ENCODE measurements around the gene ISL2.
A peak's percentile ranks its signal among the peaks of the same experiment; 100 is the strongest.

Gene ISL2

DNA sequence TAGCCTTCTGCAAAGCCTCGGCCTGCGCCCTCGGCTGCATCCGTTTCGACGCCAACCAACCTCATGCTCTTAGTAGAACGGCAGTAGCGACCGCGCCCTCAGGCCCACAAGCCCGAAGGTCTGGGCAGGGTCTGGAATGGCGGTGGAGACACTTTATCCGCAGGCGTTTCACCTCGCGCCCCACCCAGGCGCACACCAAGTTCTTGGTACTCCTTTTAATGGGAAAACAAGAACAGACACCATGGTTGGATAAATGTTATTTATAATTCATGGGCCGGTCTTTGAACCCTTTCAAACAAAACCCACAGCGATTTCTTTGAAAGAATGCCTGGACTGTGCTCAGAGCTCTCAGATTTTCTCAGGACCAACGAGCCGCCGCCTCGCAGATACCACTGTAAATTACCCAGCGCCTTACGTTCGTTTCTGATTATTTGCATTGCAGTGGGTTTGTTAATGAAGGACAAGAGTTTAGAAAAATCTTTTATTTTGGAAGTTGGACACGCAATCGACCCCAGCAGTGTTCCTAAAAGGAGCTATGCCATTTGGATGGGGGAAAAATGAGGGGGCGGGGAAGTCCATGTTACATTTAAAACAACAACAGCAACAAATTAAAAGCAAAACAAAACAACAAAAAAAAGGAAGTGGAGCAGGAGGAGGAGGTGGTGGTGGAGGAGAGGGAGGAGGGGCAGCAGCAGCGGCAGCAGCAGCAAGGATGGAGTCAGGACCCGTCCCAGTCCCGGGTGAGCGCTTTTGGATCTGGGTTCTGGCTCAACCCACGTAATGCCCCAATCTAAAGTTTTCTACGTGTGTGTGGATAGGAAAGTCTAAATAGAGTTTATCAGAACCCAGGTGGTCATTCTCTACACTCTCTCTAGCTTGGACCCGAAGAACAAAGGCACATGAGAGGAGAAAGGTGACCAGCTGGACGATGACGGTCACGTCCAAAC is 993 bp upstream of the ISL2 start:
- no peaks in the 10 kb centered on the region for H3K36me3 Mint-ChIP-seq
- H3K4me1 Mint-ChIP-seq (ENCODE audit: low read depth): peaks cover 39% of the 10 kb centered on the region
- peaks cover 41% of the 10 kb centered on the region for H3K27me3 Mint-ChIP-seq
- H3K9me3 Mint-ChIP-seq (ENCODE audit: low read depth): no peaks in the 10 kb centered on the region
- H3K27ac Mint-ChIP-seq: no peak overlapping the region
- H3K4me3 Mint-ChIP-seq: peak overlapping the region; percentile 83

DNA sequence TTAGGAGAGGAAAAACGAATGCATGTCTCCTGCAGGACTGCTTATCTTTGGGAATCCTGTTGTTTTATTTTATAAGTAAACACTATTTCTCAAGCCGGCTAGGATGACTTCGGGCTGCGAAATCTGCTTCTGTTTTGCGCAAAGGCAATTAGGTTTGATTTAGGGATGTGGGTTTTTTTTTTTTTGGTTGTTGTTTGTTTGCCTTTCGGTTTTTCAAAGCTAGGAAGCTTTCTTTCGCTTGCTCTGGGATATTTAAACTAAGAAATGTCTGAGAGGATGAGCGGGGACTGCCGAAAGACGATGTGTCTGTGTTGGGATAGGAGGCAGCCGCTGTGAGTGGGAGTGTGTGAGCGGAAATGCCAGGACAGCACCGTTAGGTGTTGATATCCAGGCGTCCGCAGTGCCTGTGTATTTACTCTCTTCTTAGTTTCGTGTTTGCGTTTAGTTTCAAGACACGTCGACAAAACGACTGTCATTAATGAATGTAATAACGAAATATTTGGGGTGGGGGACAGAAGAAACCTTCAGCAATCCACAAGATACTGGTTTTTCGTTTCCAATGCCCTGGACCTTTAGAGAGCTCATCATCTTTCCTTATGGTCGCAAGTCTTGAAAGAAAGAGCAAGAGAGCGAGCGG is 604 bp downstream of the ISL2 start:
- Mint-ChIP-seq H3K4me1 (ENCODE audit: low read depth) (peaks cover 51% of the 10 kb centered on the region), H3K27me3 (peaks cover 42% of the 10 kb centered on the region), H3K27ac (no peak overlapping the region), H3K4me3 (peak overlapping the region; percentile 83), H3K36me3 (no peaks in the 10 kb centered on the region), H3K9me3 (ENCODE audit: low read depth) (no peaks in the 10 kb centered on the region)

DNA sequence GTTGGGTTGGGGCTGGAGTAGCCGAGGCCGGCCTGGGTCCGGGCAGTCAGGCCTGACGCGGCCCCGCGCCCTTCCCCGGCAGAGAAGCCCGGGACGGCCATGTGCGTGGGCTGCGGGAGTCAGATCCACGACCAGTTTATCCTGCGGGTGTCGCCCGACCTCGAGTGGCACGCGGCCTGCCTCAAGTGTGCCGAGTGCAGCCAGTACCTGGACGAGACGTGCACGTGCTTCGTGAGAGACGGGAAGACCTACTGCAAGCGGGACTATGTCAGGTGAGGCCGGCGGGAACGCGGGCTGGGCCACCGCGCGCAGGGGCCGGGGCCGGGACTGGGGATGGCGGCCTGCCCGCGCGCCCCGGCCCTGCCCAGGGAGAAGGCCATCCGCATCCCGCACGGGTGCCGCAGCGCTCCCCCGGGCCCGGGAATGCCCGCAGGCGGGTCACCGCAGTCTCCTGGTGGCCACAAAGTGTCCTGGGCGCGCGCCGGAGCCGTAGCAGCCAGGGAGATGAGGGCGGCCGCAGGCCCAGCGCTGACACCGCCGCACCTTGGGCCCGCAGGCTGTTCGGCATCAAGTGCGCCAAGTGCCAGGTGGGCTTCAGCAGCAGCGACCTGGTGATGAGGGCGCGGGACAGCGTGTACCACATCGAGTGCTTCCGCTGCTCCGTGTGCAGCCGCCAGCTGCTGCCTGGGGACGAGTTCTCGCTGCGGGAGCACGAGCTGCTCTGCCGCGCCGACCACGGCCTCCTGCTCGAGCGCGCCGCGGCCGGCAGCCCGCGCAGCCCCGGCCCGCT is 1.3 kb downstream of the ISL2 start:
- Mint-ChIP-seq H3K4me3 (peak overlapping the region; percentile 83), H3K27me3 (peaks cover 42% of the 10 kb centered on the region), H3K27ac (no peak overlapping the region), H3K36me3 (no peaks in the 10 kb centered on the region), H3K4me1 (ENCODE audit: low read depth) (peaks cover 52% of the 10 kb centered on the region), H3K9me3 (ENCODE audit: low read depth) (no peaks in the 10 kb centered on the region)

DNA sequence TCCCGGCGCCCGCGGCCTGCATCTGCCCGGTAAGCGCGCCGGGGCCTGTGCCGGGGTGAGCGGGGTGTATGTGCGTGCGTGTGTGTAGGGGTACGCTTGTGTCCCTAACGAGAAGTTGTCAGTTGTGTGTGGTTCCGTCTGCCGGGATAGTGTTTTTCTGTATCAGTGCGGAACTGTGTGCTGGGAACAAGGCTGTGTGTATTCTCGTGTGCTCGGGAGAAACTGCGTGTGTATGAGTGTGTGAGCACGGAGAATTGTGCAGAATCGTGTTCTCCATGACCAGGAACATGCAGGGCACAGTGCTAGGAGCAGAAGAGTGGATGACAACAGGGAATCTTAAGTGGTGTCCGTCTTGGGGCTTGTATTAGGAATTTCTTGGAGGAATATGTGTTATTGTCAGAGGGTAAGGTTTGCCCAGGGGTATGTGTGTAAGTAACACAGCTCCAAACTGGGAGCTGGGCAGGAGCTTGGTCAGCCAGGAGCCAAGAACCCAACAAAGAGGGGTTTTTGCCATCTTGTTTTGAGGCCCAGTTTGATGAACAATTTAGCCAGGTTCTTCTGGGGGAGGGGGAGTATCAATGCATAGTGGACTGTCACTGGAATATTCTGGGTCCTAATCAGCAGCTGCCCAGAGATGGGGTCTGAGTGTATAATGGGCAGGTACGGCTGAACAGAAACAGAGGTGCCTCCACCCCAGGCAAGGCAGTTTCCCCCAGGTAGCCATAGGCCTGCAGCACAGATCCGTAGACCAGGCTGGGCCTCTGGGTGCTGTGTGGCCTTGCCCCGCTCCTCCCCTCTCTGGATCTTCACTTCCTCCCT is 2.1 kb downstream of the ISL2 start:
- Mint-ChIP-seq H3K27ac (no peak overlapping the region), H3K27me3 (peaks cover 45% of the 10 kb centered on the region)

DNA sequence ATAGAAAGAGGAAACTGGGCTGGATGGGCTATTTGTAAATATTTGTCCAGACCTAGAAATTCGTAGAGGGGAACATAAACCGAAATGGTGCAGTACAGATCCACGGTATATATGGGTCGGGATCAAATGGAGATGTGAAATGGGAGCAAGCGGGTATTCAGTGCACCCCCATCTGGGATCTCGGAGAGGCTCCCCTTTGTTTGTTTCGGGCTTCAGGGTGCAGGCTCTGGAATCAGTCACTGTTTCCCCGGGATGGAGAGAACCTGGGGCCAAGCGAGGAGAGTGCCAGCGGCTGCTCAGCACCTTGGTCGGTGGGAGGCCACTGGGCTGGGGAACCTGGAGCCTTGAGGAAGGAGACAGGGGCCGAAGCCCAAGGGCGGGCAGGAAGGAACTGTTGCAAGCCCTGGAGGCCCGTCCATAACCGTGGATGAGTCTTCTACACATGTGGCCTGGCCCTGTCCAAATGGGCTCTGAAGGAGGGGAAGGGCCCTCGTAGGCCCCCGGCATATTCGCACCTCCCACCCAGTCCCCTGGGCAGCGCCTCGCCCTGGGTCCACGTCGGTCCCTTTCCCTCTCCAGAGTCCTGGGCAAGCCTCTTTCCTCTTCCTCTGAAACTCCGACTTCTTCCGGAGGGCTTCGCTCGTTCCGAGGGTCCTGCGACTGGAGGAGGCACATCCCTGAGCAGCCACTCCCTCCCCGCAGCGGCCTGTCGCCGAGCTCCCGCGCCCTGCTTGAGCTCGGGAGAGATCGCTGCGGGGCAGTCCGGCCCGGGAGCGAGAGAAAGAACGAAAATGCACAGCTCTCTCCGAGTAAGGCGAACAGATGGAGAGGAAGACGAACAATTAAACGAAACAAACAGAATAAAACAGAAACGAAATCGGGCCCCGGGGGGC is 3.0 kb downstream of the ISL2 start:
- Mint-ChIP-seq H3K9me3 (ENCODE audit: low read depth) (no peaks in the 10 kb centered on the region), H3K27me3 (peaks cover 44% of the 10 kb centered on the region), H3K4me3 (peak overlapping the region; percentile 89), H3K36me3 (no peaks in the 10 kb centered on the region), H3K4me1 (ENCODE audit: low read depth) (peaks cover 52% of the 10 kb centered on the region), H3K27ac (no peak overlapping the region)

More for the DNA sequence above, 2.1 kb downstream of the ISL2 start:
- Mint-ChIP-seq H3K4me1 (ENCODE audit: low read depth) (peaks cover 52% of the 10 kb centered on the region), H3K4me3 (peak overlapping the region; percentile 76), H3K9me3 (ENCODE audit: low read depth) (no peaks in the 10 kb centered on the region), H3K36me3 (no peaks in the 10 kb centered on the region)

DNA sequence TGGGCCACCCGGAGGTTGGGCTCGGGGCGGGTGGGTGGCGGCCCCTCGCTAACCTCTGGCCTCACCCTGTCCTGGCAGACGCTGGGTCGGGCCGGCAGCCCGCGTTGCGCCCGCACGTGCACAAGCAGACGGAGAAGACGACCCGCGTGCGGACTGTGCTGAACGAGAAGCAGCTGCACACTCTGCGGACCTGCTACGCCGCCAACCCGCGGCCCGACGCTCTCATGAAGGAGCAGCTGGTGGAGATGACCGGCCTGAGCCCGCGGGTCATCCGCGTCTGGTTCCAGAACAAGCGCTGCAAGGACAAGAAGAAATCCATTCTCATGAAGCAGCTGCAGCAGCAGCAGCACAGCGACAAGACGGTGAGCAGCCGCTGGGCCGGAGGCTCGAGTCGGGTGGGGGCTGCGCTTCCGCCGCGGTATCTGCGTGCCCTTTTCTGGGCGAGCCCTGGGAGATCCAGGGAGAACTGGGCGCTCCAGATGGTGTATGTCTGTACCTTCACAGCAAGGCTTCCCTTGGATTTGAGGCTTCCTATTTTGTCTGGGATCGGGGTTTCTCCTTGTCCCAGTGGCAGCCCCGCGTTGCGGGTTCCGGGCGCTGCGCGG is 3.7 kb downstream of the ISL2 start:
- no peaks in the 10 kb centered on the region for H3K9me3 Mint-ChIP-seq (ENCODE audit: low read depth)
- H3K4me3 Mint-ChIP-seq: peak overlapping the region; percentile 89
- H3K27me3 Mint-ChIP-seq: peaks cover 46% of the 10 kb centered on the region
- no peak overlapping the region for H3K27ac Mint-ChIP-seq
- H3K36me3 Mint-ChIP-seq: no peaks in the 10 kb centered on the region
- H3K4me1 Mint-ChIP-seq (ENCODE audit: low read depth): peaks cover 51% of the 10 kb centered on the region

DNA sequence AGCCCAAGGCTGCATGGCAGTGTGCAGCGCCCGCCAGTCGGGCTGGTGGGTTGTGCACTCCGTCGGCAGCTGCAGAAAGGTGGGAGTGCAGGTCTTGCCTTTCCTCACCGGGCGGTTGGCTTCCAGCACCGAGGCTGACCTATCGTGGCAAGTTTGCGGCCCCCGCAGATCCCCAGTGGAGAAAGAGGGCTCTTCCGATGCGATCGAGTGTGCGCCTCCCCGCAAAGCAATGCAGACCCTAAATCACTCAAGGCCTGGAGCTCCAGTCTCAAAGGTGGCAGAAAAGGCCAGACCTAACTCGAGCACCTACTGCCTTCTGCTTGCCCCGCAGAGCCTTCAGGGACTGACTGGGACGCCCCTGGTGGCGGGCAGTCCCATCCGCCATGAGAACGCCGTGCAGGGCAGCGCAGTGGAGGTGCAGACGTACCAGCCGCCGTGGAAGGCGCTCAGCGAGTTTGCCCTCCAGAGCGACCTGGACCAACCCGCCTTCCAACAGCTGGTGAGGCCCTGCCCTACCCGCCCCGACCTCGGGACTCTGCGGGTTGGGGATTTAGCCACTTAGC is 4.3 kb downstream of the ISL2 start:
- H3K4me1 Mint-ChIP-seq (ENCODE audit: low read depth): peaks cover 50% of the 10 kb centered on the region

DNA sequence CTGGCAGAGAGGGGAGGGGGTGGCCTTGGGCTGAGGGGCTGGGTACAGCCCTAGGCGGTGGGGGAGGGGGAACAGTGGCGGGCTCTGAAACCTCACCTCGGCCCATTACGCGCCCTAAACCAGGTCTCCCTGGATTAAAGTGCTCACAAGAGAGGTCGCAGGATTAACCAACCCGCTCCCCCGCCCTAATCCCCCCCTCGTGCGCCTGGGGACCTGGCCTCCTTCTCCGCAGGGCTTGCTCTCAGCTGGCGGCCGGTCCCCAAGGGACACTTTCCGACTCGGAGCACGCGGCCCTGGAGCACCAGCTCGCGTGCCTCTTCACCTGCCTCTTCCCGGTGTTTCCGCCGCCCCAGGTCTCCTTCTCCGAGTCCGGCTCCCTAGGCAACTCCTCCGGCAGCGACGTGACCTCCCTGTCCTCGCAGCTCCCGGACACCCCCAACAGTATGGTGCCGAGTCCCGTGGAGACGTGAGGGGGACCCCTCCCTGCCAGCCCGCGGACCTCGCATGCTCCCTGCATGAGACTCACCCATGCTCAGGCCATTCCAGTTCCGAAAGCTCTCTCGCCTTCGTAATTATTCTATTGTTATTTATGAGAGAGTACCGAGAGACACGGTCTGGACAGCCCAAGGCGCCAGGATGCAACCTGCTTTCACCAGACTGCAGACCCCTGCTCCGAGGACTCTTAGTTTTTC is 4.9 kb downstream of the ISL2 start:
- Mint-ChIP-seq H3K9me3 (ENCODE audit: low read depth) (no peaks in the 10 kb centered on the region), H3K4me3 (peak overlapping the region; percentile 73), H3K27me3 (peaks cover 46% of the 10 kb centered on the region), H3K27ac (no peak overlapping the region), H3K4me1 (ENCODE audit: low read depth) (peaks cover 47% of the 10 kb centered on the region), H3K36me3 (no peaks in the 10 kb centered on the region)

More for the DNA sequence above, 4.3 kb downstream of the ISL2 start:
- H3K27ac Mint-ChIP-seq: no peak overlapping the region
- no peaks in the 10 kb centered on the region for H3K9me3 Mint-ChIP-seq (ENCODE audit: low read depth)
- no peaks in the 10 kb centered on the region for H3K36me3 Mint-ChIP-seq
- peaks cover 46% of the 10 kb centered on the region for H3K27me3 Mint-ChIP-seq
- H3K4me3 Mint-ChIP-seq: peak overlapping the region; percentile 89

DNA sequence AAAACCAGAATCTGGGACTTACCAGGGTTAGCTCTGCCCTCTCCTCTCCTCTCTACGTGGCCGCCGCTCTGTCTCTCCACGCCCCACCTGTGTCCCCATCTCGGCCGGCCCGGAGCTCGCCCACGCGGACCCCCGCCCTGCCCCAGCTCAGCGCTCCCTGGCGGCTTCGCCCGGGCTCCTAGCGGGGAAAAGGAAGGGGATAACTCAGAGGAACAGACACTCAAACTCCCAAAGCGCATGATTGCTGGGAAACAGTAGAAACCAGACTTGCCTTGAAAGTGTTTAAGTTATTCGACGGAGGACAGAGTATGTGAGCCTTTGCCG is 5.4 kb downstream of the ISL2 start:
- Mint-ChIP-seq H3K4me1 (ENCODE audit: low read depth) (peaks cover 42% of the 10 kb centered on the region), H3K9me3 (ENCODE audit: low read depth) (no peaks in the 10 kb centered on the region), H3K27ac (no peak overlapping the region), H3K27me3 (peaks cover 41% of the 10 kb centered on the region), H3K36me3 (no peaks in the 10 kb centered on the region), H3K4me3 (peak overlapping the region; percentile 73)

DNA sequence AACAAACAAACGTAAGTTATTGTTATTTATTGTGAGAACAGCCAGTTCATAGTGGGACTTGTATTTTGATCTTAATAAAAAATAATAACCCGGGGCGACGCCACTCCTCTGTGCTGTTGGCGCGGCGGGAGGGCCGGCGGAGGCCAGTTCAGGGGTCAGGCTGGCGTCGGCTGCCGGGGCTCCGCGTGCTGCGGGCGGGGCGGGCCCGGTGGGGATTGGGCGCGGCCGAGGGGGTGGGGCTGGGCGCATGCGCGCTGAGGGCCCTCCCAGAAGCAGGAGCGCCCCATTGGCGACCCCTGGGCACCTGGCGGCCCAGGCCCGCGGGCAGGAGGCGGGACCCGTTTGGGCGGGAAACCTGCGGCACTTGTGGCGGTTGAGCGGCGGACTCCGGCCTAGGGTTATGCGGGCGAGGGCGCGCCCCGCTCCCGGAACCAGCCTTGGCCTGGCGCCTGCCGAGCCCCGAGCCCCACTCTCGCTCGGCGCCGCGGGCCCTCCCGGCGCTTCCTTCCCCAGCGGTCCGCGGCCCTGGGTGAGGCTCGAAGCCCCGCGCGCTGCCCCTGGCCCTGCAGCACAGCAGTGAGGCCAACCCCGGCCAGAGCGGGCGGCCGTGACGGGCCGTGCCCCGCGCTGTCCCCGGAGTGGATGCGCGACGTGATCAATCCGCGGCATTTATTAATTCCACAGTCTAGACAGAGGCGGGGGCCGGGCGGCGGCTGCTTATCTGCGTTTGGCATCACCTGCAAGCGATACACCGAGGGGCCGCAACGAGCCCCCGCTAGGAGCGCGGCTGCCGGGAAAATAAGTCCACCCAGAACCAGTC is 6.0 kb downstream of the ISL2 start:
- peaks cover 39% of the 10 kb centered on the region for H3K4me1 Mint-ChIP-seq (ENCODE audit: low read depth)
- peaks cover 37% of the 10 kb centered on the region for H3K27me3 Mint-ChIP-seq
- no peak overlapping the region for H3K27ac Mint-ChIP-seq
- H3K36me3 Mint-ChIP-seq: peaks cover under 1% of the 10 kb centered on the region
- peak overlapping the region; percentile 73 for H3K4me3 Mint-ChIP-seq
- no peaks in the 10 kb centered on the region for H3K9me3 Mint-ChIP-seq (ENCODE audit: low read depth)

DNA sequence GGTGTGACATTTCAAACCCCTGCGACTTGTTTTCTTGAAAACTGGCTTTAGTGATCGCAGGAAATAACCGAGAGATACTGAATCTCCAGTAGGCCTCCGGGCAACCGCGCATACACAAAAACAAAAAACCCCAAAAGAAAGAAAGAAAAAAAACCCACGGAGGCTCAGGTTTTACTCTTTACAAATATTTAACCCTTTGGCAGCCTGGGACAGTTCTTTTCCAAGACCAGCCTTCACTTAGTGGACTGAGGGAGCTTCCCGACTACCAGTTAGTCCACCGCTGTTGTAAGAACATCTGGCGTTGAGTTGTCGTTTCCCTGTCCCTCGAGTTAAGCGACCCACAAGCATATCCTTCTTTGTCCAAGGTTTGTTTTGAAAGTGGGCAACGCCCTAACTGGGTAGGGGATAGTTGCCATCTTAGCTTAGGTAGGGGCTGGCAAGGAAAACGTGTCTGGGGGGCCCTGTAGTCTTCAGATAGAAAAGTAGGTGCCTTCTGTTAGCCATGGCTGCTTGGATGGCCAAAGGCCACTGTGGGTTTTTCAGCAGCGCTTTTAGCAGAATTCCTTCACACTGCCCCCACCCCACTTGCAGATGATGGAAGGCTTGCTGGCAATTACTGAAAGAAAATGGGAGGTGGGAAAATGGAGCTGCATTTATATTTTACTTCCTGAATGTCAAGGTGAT is 6.9 kb downstream of the ISL2 start:
- peaks cover 9% of the 10 kb centered on the region for H3K36me3 Mint-ChIP-seq
- peak overlapping the region; percentile 20 for H3K4me3 Mint-ChIP-seq
- peaks cover 40% of the 10 kb centered on the region for H3K4me1 Mint-ChIP-seq (ENCODE audit: low read depth)
- H3K27me3 Mint-ChIP-seq: peaks cover 43% of the 10 kb centered on the region
- H3K9me3 Mint-ChIP-seq (ENCODE audit: low read depth): no peaks in the 10 kb centered on the region
- no peak overlapping the region for H3K27ac Mint-ChIP-seq

Data from activated naive CD8-positive, alpha-beta T cell (primary cell).